ENCODE measurements around the gene HPSE2. TPM values are rescaled to one million over a fixed set of nuclear protein-coding genes. Genes with fewer than 3 reads are reported as not detected.

Gene HPSE2
- total and polyA plus RNA-seq, 4 donors: 0.05 TPM; not detected in 3

- TF ChIP-seq SP1 (IDR thresholded peaks at IDR 0.05): no peak
These were observed 315.8 kb downstream of the HPSE2 start (continued) for GRCh38 chr10:98919899-98920298.

GRCh38 chr10:98917828-98918227, 317.8 kb downstream of the HPSE2 start:
- 83% methylated on average over 2 of the region's 2 CpGs for WGBS
- no peak overlapping the region for H3K4me3 ChIP-seq (ENCODE audit: low read depth in 1 of 3, low read length in 3 of 3)
- H3K9me3 ChIP-seq (ENCODE audit: control insufficient read depth in 4 of 4, low read length in 3 of 4): no peaks in the 10 kb centered on the region
- H3K27ac ChIP-seq (ENCODE audit: low read depth in 1 of 2, low read length in 2 of 2): no peak overlapping the region
- TF ChIP-seq GABPA (IDR thresholded peaks at IDR 0.05 in 1 of 2, conservative IDR thresholded peaks at IDR 0.05 in 1 of 2) (no peak), EGR1 (IDR thresholded peaks at IDR 0.05; ENCODE audit: low read depth in 2 of 2) (no peak), REST (IDR thresholded peaks at IDR 0.05) (no peak), TAF1 (conservative IDR thresholded peaks at IDR 0.05) (no peak), CTCF (IDR thresholded peaks at IDR 0.05; ENCODE audit: low read depth, low read length, missing input control) (no peak), MAX (IDR thresholded peaks at IDR 0.05) (no peak), ATF3 (IDR thresholded peaks at IDR 0.05) (no peak), HNF4G (IDR thresholded peaks at IDR 0.05) (no peak), NR2F2 (IDR thresholded peaks at IDR 0.05) (no peak), YY1 (IDR thresholded peaks at IDR 0.05) (no peak)
- peaks cover 0 to 4% (median 0%) of the 10 kb centered on the region in 4 donors for H3K27me3 ChIP-seq (ENCODE audit: control insufficient read depth in 4 of 4, insufficient read depth in 4 of 4, low read length in 3 of 4)
- DNase-seq (ENCODE audit: low spot score): no peak
- no peaks in the 10 kb centered on the region for H3K4me1 ChIP-seq (ENCODE audit: control insufficient read depth in 4 of 4, insufficient read depth in 4 of 4, low read length in 3 of 4)
- H3K36me3 ChIP-seq (ENCODE audit: control insufficient read depth in 4 of 4, insufficient read depth in 3 of 4, low read depth in 1 of 4, low read length in 3 of 4): no peaks in the 10 kb centered on the region
- no peak overlapping the region for H3K9ac ChIP-seq (ENCODE audit: low read depth in 1 of 2, low read length in 2 of 2)

- no peak overlapping the region for H3K27ac ChIP-seq (ENCODE audit: low read depth in 1 of 2, low read length in 2 of 2)
- no peak overlapping the region for H3K4me3 ChIP-seq (ENCODE audit: low read depth in 1 of 3, low read length in 3 of 3)
- 73% methylated on average over 1 of the region's 1 CpG for WGBS
- H3K36me3 ChIP-seq (ENCODE audit: control insufficient read depth in 4 of 4, insufficient read depth in 3 of 4, low read depth in 1 of 4, low read length in 3 of 4): no peaks in the 10 kb centered on the region
- TF ChIP-seq HNF4A (conservative IDR thresholded peaks at IDR 0.05): no peak
- no peak for TF ChIP-seq RXRA (IDR thresholded peaks at IDR 0.05)
- TF ChIP-seq GABPA (IDR thresholded peaks at IDR 0.05 in 1 of 2, conservative IDR thresholded peaks at IDR 0.05 in 1 of 2): no peak
- TF ChIP-seq EGR1 (IDR thresholded peaks at IDR 0.05; ENCODE audit: low read depth in 2 of 2): no peak
- no peak for DNase-seq (ENCODE audit: low spot score)
- no peaks in the 10 kb centered on the region for H3K4me1 ChIP-seq (ENCODE audit: control insufficient read depth in 4 of 4, insufficient read depth in 4 of 4, low read length in 3 of 4)
- H3K27me3 ChIP-seq (ENCODE audit: control insufficient read depth in 4 of 4, insufficient read depth in 4 of 4, low read length in 3 of 4): no peaks in the 10 kb centered on the region
- no peak overlapping the region for H3K9ac ChIP-seq (ENCODE audit: low read depth in 1 of 2, low read length in 2 of 2)
- no peaks in the 10 kb centered on the region for H3K9me3 ChIP-seq (ENCODE audit: control insufficient read depth in 4 of 4, low read length in 3 of 4)
These were observed 319.0 kb downstream of the HPSE2 start for GRCh38 chr10:98916526-98917125.
